GM12892 (cell line): ENCODE measurements around the gene GIPC1.

Experiments used
- DNase-seq: peaks from one replicate; pipeline ENCODE4 v3.0.0; 2011; ENCODE audit not compliant: insufficient read length
- FAIRE-seq: peaks from 2 replicates; lab custom pipeline; 2011; peaks lifted over from hg19 to GRCh38; lab: Jason Lieb, UNC
- POLR2A ChIP-seq: IDR thresholded peaks from 2 replicates; pipeline ENCODE4 v1.6.1; 2011; ENCODE audit warnings: low read depth, low read length, control low read depth
- POLR2AphosphoS5 ChIP-seq: IDR thresholded peaks from 2 replicates; pipeline ENCODE4 v1.6.1; 2011; ENCODE audit warnings: low read depth, low read length, control low read depth
- TAF1 ChIP-seq: IDR thresholded peaks from 2 replicates; pipeline ENCODE4 v1.6.1; 2011; ENCODE audit warnings: low read depth, mild to moderate bottlenecking, control low read depth, low read length, borderline replicate concordance

GIPC1 gene

DNA sequence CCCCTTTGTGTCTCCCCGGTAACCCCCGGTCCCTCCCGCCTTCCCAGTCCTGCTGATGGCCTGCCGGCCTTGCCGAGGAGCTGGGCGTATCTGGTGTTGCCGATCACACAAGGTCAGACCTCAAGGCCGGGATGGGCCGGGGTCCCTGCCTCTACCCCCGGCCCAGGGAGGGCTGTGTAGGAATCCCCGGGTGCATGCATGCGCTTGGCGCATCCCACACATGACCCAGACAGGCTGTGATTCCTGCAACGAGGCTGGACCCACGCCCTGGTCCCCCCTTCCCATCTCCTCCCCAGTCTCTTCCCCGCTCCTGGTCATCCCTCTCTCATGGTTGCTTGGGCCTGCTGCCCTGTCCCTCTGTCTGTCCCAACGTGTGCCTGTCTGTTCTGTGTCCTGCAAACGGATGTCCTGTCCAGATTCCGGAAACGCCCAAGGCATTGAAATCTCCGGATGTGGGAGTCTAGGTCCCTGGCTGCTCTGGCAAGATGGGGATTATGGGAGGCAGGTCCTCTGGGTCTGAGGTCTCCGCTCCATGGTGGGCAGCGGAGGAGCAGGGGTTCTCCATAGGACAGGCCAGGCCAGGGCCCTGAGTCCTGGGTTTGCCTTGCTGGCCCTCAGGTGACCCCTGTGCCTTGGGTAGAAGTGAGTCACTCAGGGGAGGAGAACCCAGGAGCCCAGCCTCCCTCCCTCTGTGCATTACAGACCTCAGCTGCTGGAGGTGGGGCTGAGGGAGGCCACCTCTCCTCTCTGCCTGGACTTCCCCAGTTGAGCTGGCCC is 61.2 kb downstream of the GIPC1 start:
- no peak for TF ChIP-seq POLR2A
- no peak for TF ChIP-seq POLR2AphosphoS5
- TF ChIP-seq TAF1 = no peak
- DNase-seq (no peak), FAIRE-seq (no peak)

DNA sequence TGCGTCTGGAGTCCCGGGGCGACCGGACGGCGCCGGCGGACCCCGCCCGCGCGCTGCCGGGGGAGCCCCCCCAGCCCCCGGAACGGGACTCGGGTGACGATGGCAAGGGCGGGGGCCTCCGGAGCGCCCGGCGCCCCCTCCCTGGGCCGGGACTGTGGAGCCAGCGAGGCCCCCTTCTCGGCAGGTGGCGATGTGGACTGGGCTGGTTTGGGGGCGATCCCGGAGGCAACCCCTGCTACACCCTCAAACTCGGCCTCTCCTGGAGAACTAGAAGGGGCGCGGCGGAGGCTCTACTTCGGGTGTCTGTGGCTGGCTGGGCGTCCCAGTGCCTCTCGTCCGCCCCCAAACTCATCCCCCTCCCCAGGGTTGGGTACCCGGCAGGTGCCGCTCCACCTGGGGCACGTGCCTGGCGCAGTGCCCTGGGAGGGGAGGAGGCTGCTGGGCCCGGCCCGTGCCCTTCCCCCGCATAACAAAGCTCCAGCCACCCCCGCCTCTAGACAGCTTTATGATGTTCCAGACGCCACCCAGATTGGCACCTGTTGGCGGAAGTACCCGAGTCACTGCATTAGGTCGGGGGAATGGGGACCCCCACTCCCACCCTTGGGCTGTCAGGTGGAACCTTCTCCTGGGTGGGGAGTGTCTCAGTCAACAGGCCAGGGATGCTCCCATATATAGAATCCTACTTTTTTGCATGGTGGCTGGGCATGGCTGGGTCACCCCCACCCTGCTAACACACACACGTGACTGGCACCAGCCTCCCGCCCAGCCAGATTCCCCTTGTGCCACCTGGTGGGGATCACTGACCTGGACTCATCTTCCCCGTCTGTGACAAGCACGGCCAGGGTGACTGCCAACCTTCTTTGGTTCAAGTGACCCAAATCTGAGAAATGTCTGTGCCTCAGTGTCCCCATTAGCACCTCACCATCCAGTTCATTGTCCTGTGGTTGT is 62.1 kb downstream of the GIPC1 start:
- TF ChIP-seq TAF1 (no peak), POLR2AphosphoS5 (no peak), POLR2A (no peak)
- DNase-seq (no peak), FAIRE-seq (no peak)

GRCh38 chr19:14432791-14433553 is 63.0 kb downstream of the GIPC1 start, which contains the start of gene PKN1:
TSS of gene PKN1 (plus strand) at chr19:14433306. CDS start at chr19:14433522, 216 bp downstream.
- peak; percentile 83 for DNase-seq
- FAIRE-seq = no peak
- TF ChIP-seq POLR2A (no peak), POLR2AphosphoS5 (no peak), TAF1 (no peak)

DNA sequence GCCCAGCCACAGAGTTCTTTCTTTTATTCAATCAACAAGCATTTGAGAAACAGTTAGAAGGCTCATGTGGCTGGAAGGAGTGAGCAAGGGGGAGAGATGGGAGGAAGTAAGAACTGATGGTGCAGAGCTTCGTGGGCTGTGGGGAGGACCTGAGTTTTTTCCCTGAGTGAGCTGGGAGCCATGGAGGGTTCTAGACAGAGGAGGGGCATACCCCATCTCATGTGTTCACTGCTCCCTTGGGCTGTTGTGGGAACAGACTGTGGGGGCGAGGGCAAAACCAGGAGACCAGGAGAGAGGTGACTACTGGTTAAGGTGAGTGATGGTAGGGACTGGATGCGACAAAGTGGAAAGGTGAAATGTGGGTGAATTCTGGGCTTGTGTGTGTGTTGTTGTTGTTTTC is 65.2 kb downstream of the GIPC1 start:
- DNase-seq = no peak
- FAIRE-seq = no peak
- TF ChIP-seq POLR2A (no peak), TAF1 (no peak), POLR2AphosphoS5 (no peak)

DNA sequence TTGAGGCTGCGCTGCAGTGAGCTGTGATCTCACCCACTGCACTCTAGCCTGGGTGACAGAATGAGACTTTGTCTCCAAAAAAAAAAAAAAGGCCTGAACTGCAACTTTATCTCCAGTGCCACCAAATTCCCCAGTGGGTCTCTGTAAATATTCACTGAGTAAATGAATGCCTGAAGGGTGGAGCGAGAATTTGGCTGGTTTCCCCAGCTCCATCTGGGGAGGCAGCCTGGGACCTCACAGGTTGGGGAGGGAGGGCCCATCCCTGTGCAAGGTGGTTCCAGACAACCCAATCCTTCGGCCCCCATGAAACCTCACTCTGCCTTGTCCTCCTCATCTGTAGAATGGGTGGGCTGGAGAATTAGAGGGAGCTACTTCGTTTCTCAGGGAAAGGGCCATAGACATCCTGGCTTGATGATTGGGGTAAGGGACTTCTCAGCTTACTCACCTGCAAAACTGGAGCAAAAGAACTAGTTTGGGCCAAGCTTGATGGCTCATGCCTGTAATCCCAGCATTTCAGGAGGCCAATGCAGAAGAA is 67.0 kb downstream of the GIPC1 start:
- FAIRE-seq (no peak), DNase-seq (no peak)
- no peak for TF ChIP-seq TAF1
- TF ChIP-seq POLR2AphosphoS5 = no peak
- no peak for TF ChIP-seq POLR2A
